Peyer's patch (tissue), 4 donors: ENCODE results near the gene NRIP1.

Source experiments
- POLR2A ChIP-seq, 2 donors: fragments of 450-650 bp; IDR thresholded peaks; one replicate each; pipeline ENCODE4 v1.5.1; 2017; ENCODE audit warnings: antibody characterized with exemption in 2 of 2, mild to moderate bottlenecking in 2 of 2, moderate library complexity in 2 of 2
- TF ChIP-seq, protein P1 (sequence below), 6 experiments: fragments of 450-650 bp in 4 of 6; fragments of 200-600 bp in 2 of 6; sonication (generic) in 1 of 6; IDR thresholded peaks; one replicate each; pipeline ENCODE4 v1.5.1; 2017 to 2019; ENCODE audit warnings: antibody characterized with exemption in 6 of 6, mild to moderate bottlenecking in 3 of 6, moderate library complexity in 1 of 6

DNA sequence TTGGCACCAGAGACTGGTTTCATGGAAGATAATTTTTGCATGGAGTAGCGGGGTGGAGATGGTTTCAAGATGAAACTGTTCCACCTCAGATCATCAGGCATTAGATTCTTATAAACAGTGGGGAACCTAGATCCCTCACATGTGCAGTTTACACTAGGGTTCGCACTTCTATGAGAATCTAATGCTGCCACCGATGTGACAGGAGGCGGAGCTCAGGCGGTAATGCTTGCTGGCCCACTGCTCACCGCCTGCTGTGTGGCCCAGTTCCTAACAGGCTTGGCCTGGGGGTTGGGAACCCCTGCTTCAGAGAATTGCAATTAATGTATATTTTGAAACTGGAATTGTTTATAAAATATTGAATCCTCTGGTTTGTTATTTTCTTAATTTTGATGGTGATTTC is 92.1 kb downstream of the NRIP1 start:
- TF ChIP-seq POLR2A (IDR thresholded peaks at IDR 0.05) = no peak
- TF ChIP-seq, protein P1, sequence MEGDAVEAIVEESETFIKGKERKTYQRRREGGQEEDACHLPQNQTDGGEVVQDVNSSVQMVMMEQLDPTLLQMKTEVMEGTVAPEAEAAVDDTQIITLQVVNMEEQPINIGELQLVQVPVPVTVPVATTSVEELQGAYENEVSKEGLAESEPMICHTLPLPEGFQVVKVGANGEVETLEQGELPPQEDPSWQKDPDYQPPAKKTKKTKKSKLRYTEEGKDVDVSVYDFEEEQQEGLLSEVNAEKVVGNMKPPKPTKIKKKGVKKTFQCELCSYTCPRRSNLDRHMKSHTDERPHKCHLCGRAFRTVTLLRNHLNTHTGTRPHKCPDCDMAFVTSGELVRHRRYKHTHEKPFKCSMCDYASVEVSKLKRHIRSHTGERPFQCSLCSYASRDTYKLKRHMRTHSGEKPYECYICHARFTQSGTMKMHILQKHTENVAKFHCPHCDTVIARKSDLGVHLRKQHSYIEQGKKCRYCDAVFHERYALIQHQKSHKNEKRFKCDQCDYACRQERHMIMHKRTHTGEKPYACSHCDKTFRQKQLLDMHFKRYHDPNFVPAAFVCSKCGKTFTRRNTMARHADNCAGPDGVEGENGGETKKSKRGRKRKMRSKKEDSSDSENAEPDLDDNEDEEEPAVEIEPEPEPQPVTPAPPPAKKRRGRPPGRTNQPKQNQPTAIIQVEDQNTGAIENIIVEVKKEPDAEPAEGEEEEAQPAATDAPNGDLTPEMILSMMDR (IDR thresholded peaks at IDR 0.05) = no peak
